GM12878 (cell line): Measurements from ENCODE around the gene UNC13A. TPM values are rescaled to one million over a fixed set of nuclear protein-coding genes. Genes with fewer than 3 reads are reported as not detected.

ENCODE experiments used
- ASH2L ChIP-seq: fragments of 300-600, 200-600 bp; sonication (generic); IDR thresholded peaks from 2 replicates; pipeline ENCODE4 v1.6.1; 2017; ENCODE audit warnings: low read depth, mild to moderate bottlenecking, borderline replicate concordance
- BACH1 ChIP-seq: fragments of 450-650 bp; IDR thresholded peaks from 2 replicates; pipeline ENCODE4 v1.6.1; 2017; ENCODE audit warnings: mild to moderate bottlenecking, borderline replicate concordance
- BCL11A ChIP-seq: IDR thresholded peaks from 2 replicates; pipeline ENCODE4 v1.6.1; 2011; ENCODE audit warnings: low read depth, low read length
- BMI1 ChIP-seq: fragments of 450-650 bp; IDR thresholded peaks from 2 replicates; pipeline ENCODE4 v1.6.1; 2016; ENCODE audit warnings: mild to moderate bottlenecking, moderate library complexity, borderline replicate concordance
- CHD2 ChIP-seq: IDR thresholded peaks from 2 replicates; pipeline ENCODE4 v1.6.1; 2011; ENCODE audit warnings: low read depth, low read length, improper control_type of control experiment, borderline replicate concordance
- DPF2 ChIP-seq: fragments of 450-650 bp; IDR thresholded peaks from 2 replicates; pipeline ENCODE4 v1.6.1; 2017; ENCODE audit warnings: mild to moderate bottlenecking
- ETV6 ChIP-seq, 2 experiments: fragments of 450-650 bp in 1 of 2; IDR thresholded peaks in 1 of 2; conservative IDR thresholded peaks in 1 of 2; 2 replicates each; pipeline ENCODE4 v1.6.1; 2014; ENCODE audit warnings: antibody characterized with exemption in 1 of 2, borderline replicate concordance in 1 of 2, low read depth in 1 of 2, mild to moderate bottlenecking in 1 of 2, moderate library complexity in 1 of 2
- HDAC6 ChIP-seq: fragments of 200-600 bp; sonication (generic); IDR thresholded peaks from one replicate; pipeline ENCODE4 v1.8.0; 2017; ENCODE audit warnings: antibody characterized with exemption; ENCODE audit not compliant: unreplicated experiment
- IKZF2 ChIP-seq, 2 experiments: fragments of 450-650 bp; IDR thresholded peaks; 2 replicates each; pipeline ENCODE4 v1.6.1; 2017; ENCODE audit warnings: mild to moderate bottlenecking in 2 of 2, moderate library complexity in 2 of 2
- MEF2A ChIP-seq: IDR thresholded peaks from 2 replicates; pipeline ENCODE4 v1.6.1; 2011; ENCODE audit warnings: low read depth, mild to moderate bottlenecking, low read length, moderate library complexity; ENCODE audit not compliant: insufficient read depth
- MXI1 ChIP-seq: fragments of 150-350 bp; IDR thresholded peaks from 2 replicates; pipeline ENCODE4 v1.6.1; 2011; ENCODE audit warnings: low read depth, mild to moderate bottlenecking, inconsistent platforms, low read length, improper control_type of control experiment
- NR2F1 ChIP-seq: fragments of 450-650 bp; conservative IDR thresholded peaks from 2 replicates; pipeline ENCODE4 v1.6.1; 2017; ENCODE audit warnings: mild to moderate bottlenecking
- NRF1 ChIP-seq: conservative IDR thresholded peaks from 2 replicates; pipeline ENCODE4 v1.6.1; 2011; ENCODE audit warnings: mild to moderate bottlenecking, low read depth, low read length, improper control_type of control experiment
- PML ChIP-seq: IDR thresholded peaks from 2 replicates; pipeline ENCODE4 v1.6.1; 2012; ENCODE audit warnings: low read length, inconsistent platforms
- RELA ChIP-seq: fragments of 450-650 bp; IDR thresholded peaks from 2 replicates; pipeline ENCODE4 v1.8.0; 2014; ENCODE audit warnings: borderline replicate concordance; ENCODE audit not compliant: partially characterized antibody
- SIX5 ChIP-seq: IDR thresholded peaks from 2 replicates; pipeline ENCODE4 v1.6.1; 2011; ENCODE audit warnings: mild to moderate bottlenecking, low read depth, low read length, moderate library complexity; ENCODE audit not compliant: severe bottlenecking
- SMAD5 ChIP-seq: IDR thresholded peaks from 2 replicates; pipeline ENCODE4 v1.6.1; 2016; ENCODE audit warnings: antibody characterized with exemption, low read depth
- SP1 ChIP-seq: IDR thresholded peaks from one replicate; pipeline ENCODE4 v1.6.1; 2011; ENCODE audit warnings: low read depth, low read length
- SUPT20H ChIP-seq: IDR thresholded peaks from 2 replicates; pipeline ENCODE4 v1.6.1; 2011; ENCODE audit warnings: low read depth, mild to moderate bottlenecking, low read length, moderate library complexity, borderline replicate concordance; ENCODE audit not compliant: control insufficient read depth
- TBL1XR1 ChIP-seq: IDR thresholded peaks from 2 replicates; pipeline ENCODE4 v1.6.1; 2012; ENCODE audit warnings: low read depth, low read length, improper control_type of control experiment
- TCF12 ChIP-seq: IDR thresholded peaks from 2 replicates; pipeline ENCODE4 v1.6.1; 2011; ENCODE audit warnings: low read depth, mild to moderate bottlenecking, low read length
- TCF7 ChIP-seq: IDR thresholded peaks from 2 replicates; pipeline ENCODE4 v1.6.1; 2014; ENCODE audit warnings: antibody characterized with exemption, borderline replicate concordance
- YY1 ChIP-seq: IDR thresholded peaks from 2 replicates; pipeline ENCODE4 v1.6.1; 2011; ENCODE audit warnings: low read depth, mild to moderate bottlenecking, low read length
- ZNF207 ChIP-seq: fragments of 450-650 bp; IDR thresholded peaks from 2 replicates; pipeline ENCODE4 v1.6.1; 2014; ENCODE audit warnings: antibody characterized with exemption, mild to moderate bottlenecking, borderline replicate concordance
- ZNF622 ChIP-seq: fragments of 450-650 bp; IDR thresholded peaks from 2 replicates; pipeline ENCODE4 v1.6.1; 2017; ENCODE audit warnings: mild to moderate bottlenecking, inconsistent platforms
- polyA plus RNA-seq, 11 experiments: library from polyadenylated mRNA; depleted of rRNA in 4 of 11; unstranded in 6 of 11; stranded (reverse) in 5 of 11; fragments of >200 nt; fragmentation: Nextera tagmentation in 4 of 11; fragmentation: Illumina TruSeq in 1 of 11; extraction: Ambion mirVana in 4 of 11; extraction: Trizol in 1 of 11; gene quantifications; 1 replicate in 1 of 11; 2 replicates in 10 of 11; pipeline versions ENCODE4 v1.2.1 to v1.2.3, GENCODE V29; 2011 to 2016; ENCODE audit warnings: inconsistent platforms in 2 of 11, missing spikeins in 2 of 11, low read depth in 1 of 11
- total RNA-seq, 4 experiments: library from RNA; depleted of rRNA in 3 of 4; stranded (reverse); fragments of >200 nt in 3 of 4; fragmentation: Illumina TruSeq in 1 of 4; extraction: Trizol in 1 of 4; gene quantifications; 2 replicates each; pipeline versions ENCODE4 v1.2.1 to v1.2.3, GENCODE V29; 2013 to 2021
- TF ChIP-seq, protein P1 (sequence below): IDR thresholded peaks from 2 replicates; pipeline ENCODE4 v1.6.1; 2012; ENCODE audit warnings: low read depth, low read length, improper control_type of control experiment
- TF ChIP-seq, protein P2 (sequence below): fragments of 450-650 bp; IDR thresholded peaks from 2 replicates; pipeline ENCODE4 v1.6.1; 2017; ENCODE audit warnings: mild to moderate bottlenecking, moderate library complexity

UNC13A gene
- total and polyA plus RNA-seq, 10 of the 15 experiments (the other 5 are each of a cell fraction or from before 2014, with no cell fraction given) = under 0.01 to 0.23 (median 0.13) TPM; not detected in 1

DNA sequence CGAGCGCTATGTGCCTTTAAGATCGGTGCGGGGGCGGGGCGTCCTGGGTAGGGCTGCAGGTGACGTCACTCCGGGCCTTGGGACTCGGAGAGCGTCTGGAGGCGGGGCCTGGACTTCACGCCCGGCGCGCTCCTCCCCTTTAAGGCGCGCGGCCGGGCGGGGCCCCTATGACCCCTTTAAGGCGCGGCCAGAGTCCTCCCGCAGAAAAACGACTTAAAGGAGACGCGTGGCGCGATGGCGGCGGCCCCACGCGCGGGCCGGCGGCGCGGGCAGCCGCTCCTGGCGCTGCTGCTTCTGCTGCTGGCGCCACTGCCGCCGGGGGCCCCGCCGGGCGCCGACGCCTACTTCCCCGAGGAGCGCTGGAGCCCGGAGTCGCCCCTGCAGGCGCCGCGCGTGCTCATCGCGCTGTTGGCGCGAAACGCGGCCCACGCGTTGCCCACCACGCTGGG is 132.7 kb downstream of the UNC13A start, which contains the start of gene COLGALT1 (continued):
- TF ChIP-seq YY1 = peak; percentile 91
- TF ChIP-seq ZNF622 = no peak
- no peak for TF ChIP-seq CHD2
- peak; percentile 91 for TF ChIP-seq NR2F1
- TF ChIP-seq RELA = no peak
- no peak for TF ChIP-seq NRF1
- TF ChIP-seq ZNF207 = no peak
- TF ChIP-seq TCF12 = no peak
- TF ChIP-seq SUPT20H = no peak
- TF ChIP-seq DPF2 = peak; percentile 68; the same call in 1 of the 2 replicates
- no peak for TF ChIP-seq BMI1
- TF ChIP-seq MXI1 = peak; percentile 47; the same call in 1 of the 2 replicates
- TF ChIP-seq SP1 = peak; percentile 81
- TF ChIP-seq SIX5 = no peak
- no peak for TF ChIP-seq IKZF2 (IDR thresholded peaks at IDR 0.05)
- TF ChIP-seq MEF2A = no peak
- TF ChIP-seq TCF7 = no peak
- no peak for TF ChIP-seq SMAD5
- TF ChIP-seq PML = no peak
- no peak for TF ChIP-seq ETV6 (conservative IDR thresholded peaks at IDR 0.05 in 1 of 2, IDR thresholded peaks at IDR 0.05 in 1 of 2; ENCODE audit: borderline replicate concordance in 1 of 2, low read depth in 1 of 2)
- TF ChIP-seq, protein P1, sequence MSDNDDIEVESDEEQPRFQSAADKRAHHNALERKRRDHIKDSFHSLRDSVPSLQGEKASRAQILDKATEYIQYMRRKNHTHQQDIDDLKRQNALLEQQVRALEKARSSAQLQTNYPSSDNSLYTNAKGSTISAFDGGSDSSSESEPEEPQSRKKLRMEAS = peak; percentile 32; the same call in 1 of the 2 replicates
- TF ChIP-seq, protein P2, sequence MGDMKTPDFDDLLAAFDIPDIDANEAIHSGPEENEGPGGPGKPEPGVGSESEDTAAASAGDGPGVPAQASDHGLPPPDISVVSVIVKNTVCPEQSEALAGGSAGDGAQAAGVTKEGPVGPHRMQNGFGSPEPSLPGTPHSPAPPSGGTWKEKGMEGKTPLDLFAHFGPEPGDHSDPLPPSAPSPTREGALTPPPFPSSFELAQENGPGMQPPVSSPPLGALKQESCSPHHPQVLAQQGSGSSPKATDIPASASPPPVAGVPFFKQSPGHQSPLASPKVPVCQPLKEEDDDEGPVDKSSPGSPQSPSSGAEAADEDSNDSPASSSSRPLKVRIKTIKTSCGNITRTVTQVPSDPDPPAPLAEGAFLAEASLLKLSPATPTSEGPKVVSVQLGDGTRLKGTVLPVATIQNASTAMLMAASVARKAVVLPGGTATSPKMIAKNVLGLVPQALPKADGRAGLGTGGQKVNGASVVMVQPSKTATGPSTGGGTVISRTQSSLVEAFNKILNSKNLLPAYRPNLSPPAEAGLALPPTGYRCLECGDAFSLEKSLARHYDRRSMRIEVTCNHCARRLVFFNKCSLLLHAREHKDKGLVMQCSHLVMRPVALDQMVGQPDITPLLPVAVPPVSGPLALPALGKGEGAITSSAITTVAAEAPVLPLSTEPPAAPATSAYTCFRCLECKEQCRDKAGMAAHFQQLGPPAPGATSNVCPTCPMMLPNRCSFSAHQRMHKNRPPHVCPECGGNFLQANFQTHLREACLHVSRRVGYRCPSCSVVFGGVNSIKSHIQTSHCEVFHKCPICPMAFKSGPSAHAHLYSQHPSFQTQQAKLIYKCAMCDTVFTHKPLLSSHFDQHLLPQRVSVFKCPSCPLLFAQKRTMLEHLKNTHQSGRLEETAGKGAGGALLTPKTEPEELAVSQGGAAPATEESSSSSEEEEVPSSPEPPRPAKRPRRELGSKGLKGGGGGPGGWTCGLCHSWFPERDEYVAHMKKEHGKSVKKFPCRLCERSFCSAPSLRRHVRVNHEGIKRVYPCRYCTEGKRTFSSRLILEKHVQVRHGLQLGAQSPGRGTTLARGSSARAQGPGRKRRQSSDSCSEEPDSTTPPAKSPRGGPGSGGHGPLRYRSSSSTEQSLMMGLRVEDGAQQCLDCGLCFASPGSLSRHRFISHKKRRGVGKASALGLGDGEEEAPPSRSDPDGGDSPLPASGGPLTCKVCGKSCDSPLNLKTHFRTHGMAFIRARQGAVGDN = no peak
- peak; percentile 98 for TF ChIP-seq BACH1
- TF ChIP-seq TBL1XR1 = no peak
- no peak for TF ChIP-seq HDAC6
- TF ChIP-seq BCL11A = no peak
- no peak for TF ChIP-seq ASH2L
